Osteoblast (primary cell): ENCODE data around the gene ZFP82. TPM values are rescaled to one million over a fixed set of nuclear protein-coding genes. Genes with fewer than 3 reads are reported as not detected.

ENCODE experiments used
- DNase-seq: peaks from one replicate; pipeline ENCODE4 v3.0.0; 2011; ENCODE audit warnings: low spot score, mixed read lengths; ENCODE audit not compliant: insufficient read length; ENCODE audit errors: missing footprints
- H2AFZ ChIP-seq: 2 replicates; pipeline ENCODE4 v1.6.0; 2011; ENCODE audit warnings: mild to moderate bottlenecking, low read length
- H3K27ac ChIP-seq: 2 replicates; pipeline ENCODE4 v1.5.1; 2011; ENCODE audit warnings: mild to moderate bottlenecking, low read depth, low read length, moderate library complexity
- H3K27me3 ChIP-seq: 2 replicates; pipeline ENCODE4 v1.6.0; 2012; ENCODE audit warnings: mild to moderate bottlenecking, control low read depth, inconsistent platforms, low read length, moderate library complexity; ENCODE audit not compliant: insufficient read depth
- H3K36me3 ChIP-seq: 2 replicates; pipeline ENCODE4 v1.5.1; 2011; ENCODE audit warnings: mild to moderate bottlenecking, low read length, control low read depth, moderate library complexity; ENCODE audit not compliant: insufficient read depth
- H3K4me1 ChIP-seq: 2 replicates; pipeline ENCODE4 v1.5.1; 2011; ENCODE audit warnings: mild to moderate bottlenecking, low read length, control low read depth, moderate library complexity; ENCODE audit not compliant: insufficient read depth
- H3K4me2 ChIP-seq: 2 replicates; pipeline ENCODE4 v1.6.0; 2011; ENCODE audit warnings: mild to moderate bottlenecking, low read length; ENCODE audit not compliant: insufficient read depth
- H3K4me3 ChIP-seq: fragments of 200-600 bp; sonication (generic); 3 replicates; pipeline ENCODE4 v1.5.1; 2012; ENCODE audit warnings: mild to moderate bottlenecking, low read length, inconsistent platforms; ENCODE audit not compliant: insufficient read depth
- H3K79me2 ChIP-seq: 2 replicates; pipeline ENCODE4 v1.6.0; 2012; ENCODE audit warnings: mild to moderate bottlenecking, low read length, control low read depth, inconsistent platforms; ENCODE audit not compliant: insufficient read depth
- H3K9me3 ChIP-seq: 2 replicates; pipeline ENCODE4 v1.5.1; 2011; ENCODE audit warnings: low read depth, low read length, control low read depth
- H4K20me1 ChIP-seq: 2 replicates; pipeline ENCODE4 v1.6.0; 2012; ENCODE audit warnings: mild to moderate bottlenecking, low read length, control low read depth; ENCODE audit not compliant: insufficient read depth
- total RNA-seq: library from RNA; depleted of rRNA; stranded (reverse); fragments of >200 nt; gene quantifications from 2 replicates; pipeline ENCODE4 v1.2.3, GENCODE V29; 2012
- TF ChIP-seq, protein P1 (sequence below): IDR thresholded peaks from 2 replicates; pipeline ENCODE4 v1.5.1; 2011; ENCODE audit warnings: mild to moderate bottlenecking, low read depth, low read length, moderate library complexity; ENCODE audit errors: extremely low read depth

ZFP82 gene
- total RNA-seq, 1 donor = 9.0 TPM

DNA sequence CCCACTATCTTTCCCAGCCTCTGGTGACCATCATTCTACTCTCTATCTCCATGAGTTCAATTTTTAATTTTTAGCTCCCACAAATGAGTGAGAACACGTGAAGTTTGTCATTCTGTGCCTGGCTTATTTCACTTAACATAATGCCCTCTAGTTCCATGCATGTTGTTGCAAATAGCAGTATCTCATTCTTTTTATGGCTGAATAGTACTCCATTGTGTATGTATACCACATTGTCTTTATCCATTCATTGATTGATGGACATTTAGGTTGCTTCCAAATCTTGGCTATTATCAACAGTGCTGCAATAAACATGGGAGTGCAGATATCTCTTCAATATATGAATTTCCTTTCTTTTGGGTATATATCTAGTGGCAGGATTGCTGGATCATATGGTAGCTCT, 22.9 kb upstream of the ZFP82 start:
- Histone ChIP-seq H3K4me1 (no peaks in the 10 kb centered on the region), H3K79me2 (no peaks in the 10 kb centered on the region), H3K27me3 (no peaks in the 10 kb centered on the region), H3K27ac (no peak overlapping the region), H2AFZ (no peak overlapping the region), H4K20me1 (no peaks in the 10 kb centered on the region), H3K4me2 (no peak overlapping the region), H3K4me3 (no peak overlapping the region), H3K9me3 (peaks cover 8% of the 10 kb centered on the region), H3K36me3 (no peaks in the 10 kb centered on the region)
- TF ChIP-seq, protein P1, sequence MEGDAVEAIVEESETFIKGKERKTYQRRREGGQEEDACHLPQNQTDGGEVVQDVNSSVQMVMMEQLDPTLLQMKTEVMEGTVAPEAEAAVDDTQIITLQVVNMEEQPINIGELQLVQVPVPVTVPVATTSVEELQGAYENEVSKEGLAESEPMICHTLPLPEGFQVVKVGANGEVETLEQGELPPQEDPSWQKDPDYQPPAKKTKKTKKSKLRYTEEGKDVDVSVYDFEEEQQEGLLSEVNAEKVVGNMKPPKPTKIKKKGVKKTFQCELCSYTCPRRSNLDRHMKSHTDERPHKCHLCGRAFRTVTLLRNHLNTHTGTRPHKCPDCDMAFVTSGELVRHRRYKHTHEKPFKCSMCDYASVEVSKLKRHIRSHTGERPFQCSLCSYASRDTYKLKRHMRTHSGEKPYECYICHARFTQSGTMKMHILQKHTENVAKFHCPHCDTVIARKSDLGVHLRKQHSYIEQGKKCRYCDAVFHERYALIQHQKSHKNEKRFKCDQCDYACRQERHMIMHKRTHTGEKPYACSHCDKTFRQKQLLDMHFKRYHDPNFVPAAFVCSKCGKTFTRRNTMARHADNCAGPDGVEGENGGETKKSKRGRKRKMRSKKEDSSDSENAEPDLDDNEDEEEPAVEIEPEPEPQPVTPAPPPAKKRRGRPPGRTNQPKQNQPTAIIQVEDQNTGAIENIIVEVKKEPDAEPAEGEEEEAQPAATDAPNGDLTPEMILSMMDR = no peak
- no peak for DNase-seq

DNA sequence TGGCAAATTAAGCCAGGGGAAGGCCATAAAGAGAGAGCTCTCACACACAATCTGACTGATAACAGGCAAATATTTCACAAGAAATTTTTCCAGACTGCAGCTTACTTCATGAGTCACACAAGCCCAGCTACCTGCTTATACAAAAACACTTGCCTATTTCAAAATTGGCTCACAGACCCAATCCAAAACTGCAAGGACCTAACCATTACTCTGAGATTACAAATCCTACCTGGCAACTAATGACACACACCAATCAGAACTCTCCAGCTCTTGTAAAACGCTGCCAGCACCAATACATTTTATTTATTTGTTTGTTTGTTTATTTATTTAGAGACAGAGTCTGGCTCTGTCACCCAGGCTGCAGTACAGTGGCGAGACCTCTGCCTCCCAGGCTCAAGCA, 18.1 kb upstream of the ZFP82 start:
- peak; percentile 11 for DNase-seq
- Histone ChIP-seq H2AFZ (no peak overlapping the region), H3K27me3 (no peaks in the 10 kb centered on the region), H3K4me1 (no peaks in the 10 kb centered on the region), H3K4me2 (no peak overlapping the region), H4K20me1 (no peaks in the 10 kb centered on the region), H3K36me3 (no peaks in the 10 kb centered on the region), H3K4me3 (no peak overlapping the region), H3K9me3 (peaks cover 2% of the 10 kb centered on the region), H3K27ac (no peak overlapping the region), H3K79me2 (no peaks in the 10 kb centered on the region)
- TF ChIP-seq, protein P1 = no peak

GRCh38 chr19:36423925-36424324, 5.5 kb upstream of the ZFP82 start:
- Histone ChIP-seq H3K27me3 (no peaks in the 10 kb centered on the region), H3K4me2 (no peak overlapping the region), H4K20me1 (no peaks in the 10 kb centered on the region), H3K9me3 (no peaks in the 10 kb centered on the region), H3K27ac (no peak overlapping the region), H3K36me3 (no peaks in the 10 kb centered on the region), H3K4me1 (no peaks in the 10 kb centered on the region), H3K79me2 (no peaks in the 10 kb centered on the region), H3K4me3 (no peak overlapping the region), H2AFZ (no peak overlapping the region)
- DNase-seq = no peak
- TF ChIP-seq, protein P1 = no peak

GRCh38 chr19:36421749-36422481, 3.5 kb upstream of the ZFP82 start:
- Histone ChIP-seq H2AFZ (peak overlapping the region; percentile 93), H3K27me3 (no peaks in the 10 kb centered on the region)

More at GRCh38 chr19:36421749-36422481, 3.5 kb upstream of the ZFP82 start:
- no peak overlapping the region for H3K27ac ChIP-seq
- peak overlapping the region; percentile 69 for H3K4me3 ChIP-seq
- H4K20me1 ChIP-seq = peaks cover 3% of the 10 kb centered on the region
- TF ChIP-seq, protein P1 = no peak
- peaks cover 6% of the 10 kb centered on the region for H3K4me1 ChIP-seq
- H3K9me3 ChIP-seq = no peaks in the 10 kb centered on the region
- peaks cover 12% of the 10 kb centered on the region for H3K79me2 ChIP-seq
- peak; percentile 65 for DNase-seq
- no peaks in the 10 kb centered on the region for H3K36me3 ChIP-seq
- peak overlapping the region; percentile 87 for H3K4me2 ChIP-seq
